HK-2 (cell line): ENCODE results near the gene DIABLO.
"Not testable (repeated sequence)": the region's sequence is repeated elsewhere in the genome, so short reads cannot be mapped to it uniquely, and the experiment has no call there.

ENCODE experiments used
- DNase-seq: peaks from one replicate; pipeline ENCODE4 v3.0.0-alpha.2; 2018; ENCODE audit not compliant: unreplicated experiment

Gene DIABLO

DNA sequence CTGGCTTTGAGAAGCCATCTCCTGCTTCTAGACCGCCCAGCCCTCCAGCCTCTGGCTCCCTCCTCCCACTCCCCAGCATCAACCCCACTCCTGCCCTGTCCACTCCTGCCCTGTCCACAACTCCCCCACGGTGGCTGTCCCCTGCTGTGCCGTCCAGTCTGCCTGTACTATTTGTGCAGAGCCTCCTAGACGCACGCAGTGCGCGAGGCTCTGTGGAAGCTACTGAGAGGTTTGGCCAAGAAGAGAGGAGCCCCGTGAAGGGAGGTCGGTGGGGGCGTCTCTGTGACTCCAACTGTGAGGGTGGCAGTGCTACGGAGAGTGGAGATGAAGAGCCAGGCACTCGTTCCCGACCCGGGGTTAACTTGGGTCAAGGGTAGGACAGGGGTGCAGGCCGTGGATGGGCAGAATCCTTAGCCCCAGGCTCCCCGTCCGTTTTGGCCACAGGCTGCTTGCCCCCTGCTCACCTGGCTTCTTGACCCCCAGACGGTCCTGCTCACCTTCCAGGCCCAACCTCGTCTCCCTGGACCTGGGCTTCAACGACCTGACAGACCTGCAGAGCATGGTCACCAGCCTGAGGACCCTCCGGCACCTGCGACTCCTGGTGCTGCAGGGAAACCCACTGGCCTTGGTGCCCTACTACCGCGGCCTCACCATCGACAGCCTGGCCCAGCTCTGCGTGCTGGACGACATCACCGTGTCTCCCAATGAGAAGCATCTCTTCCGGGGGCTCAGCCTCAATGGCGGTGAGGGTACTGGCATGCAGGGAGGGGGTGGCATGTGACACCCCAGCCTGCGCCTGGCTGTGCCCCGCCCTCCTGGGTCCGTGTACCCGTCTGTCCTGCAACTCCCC, 36.0 kb downstream of the DIABLO start:
- no peak for DNase-seq

DNA sequence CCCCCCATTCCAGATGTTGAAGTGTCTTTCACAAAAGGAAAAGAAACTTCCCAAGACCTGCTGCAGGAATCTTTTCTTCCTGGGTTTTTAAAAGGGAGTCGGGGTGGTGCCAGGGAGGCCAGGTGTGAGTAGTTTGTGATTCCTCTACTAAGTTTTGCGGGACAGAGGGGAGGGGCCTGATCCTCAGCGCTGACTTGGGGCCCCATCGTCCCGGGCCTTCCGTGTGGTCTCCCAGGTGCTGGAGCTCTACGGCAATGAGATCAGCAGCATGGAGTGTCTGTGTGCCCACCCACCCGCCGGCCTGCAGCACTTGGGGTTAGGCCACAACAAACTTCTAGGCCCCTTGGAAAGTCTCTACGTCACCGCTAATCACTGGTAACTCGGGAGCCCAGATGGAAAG, 38.4 kb downstream of the DIABLO start:
- no peak for DNase-seq

DNA sequence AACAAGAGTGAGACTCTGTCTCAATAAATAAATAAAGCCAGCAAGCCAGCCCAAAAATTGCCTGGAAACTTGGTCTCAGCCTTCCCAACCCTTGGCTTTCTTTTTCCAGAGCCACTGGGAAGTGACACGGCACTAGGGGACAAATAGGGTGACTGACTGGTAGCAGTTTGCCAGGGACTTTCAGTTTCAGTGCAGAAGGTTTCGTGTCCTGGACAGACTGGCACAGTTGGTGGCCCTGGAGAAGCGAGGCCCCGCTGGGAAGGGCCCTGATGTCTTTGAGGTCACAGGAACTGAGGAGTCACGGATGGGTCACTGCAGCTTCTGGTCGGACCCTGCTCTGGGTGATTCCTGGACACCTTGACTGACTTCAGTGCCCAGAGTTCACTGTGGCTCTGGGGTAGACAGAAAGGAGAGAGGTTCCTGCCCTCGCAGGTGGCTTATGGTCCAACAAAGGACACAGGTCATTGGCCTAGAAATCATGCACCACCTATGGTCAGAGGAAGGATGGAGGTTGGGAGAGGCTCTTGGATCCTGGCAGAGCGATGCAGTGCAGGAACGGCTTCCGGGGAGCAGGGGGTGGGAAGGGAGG, 40.3 kb downstream of the DIABLO start:
- DNase-seq, result no peak

DNA sequence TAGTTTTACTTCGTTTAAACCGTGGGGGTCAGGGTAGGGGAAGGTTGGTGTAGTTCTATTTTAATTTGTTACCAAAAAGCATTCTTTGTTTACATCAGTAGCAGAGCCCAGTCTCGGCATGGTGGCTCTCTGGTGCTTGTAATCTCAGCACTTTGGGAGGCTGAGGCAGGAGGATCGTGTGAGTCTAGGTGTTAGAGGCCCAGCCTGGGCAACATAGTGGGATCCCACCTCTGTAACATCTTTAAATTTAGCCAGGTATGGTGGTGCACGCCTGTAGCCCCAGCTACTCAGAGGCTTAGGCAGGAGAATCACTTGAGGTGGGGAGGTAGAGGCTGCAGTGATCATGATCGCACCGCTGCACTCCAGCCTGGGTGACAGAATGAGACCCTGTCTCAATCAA, 40.8 kb downstream of the DIABLO start:
- DNase-seq, result no peak

DNA sequence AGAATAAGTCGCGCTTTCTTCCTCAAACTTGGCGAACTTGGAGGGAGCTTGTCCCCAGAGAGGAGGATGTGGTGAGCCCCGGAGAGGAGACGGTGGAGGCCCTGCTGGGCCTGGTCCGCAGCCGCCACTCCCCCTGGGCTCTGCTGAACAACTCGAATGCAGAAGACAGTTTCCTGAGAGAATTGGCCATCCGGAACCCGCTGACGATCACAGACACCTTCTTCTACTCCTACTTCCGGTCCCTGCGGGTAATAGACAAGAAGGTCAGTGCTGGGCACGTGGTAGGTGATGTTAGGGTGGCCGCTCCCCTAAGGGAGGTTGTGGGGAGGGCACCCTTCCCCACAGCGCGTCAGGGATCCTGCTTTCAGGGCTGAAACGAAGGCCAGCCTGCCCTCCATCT, 41.3 kb downstream of the DIABLO start:
- DNase-seq, result no peak

DNA sequence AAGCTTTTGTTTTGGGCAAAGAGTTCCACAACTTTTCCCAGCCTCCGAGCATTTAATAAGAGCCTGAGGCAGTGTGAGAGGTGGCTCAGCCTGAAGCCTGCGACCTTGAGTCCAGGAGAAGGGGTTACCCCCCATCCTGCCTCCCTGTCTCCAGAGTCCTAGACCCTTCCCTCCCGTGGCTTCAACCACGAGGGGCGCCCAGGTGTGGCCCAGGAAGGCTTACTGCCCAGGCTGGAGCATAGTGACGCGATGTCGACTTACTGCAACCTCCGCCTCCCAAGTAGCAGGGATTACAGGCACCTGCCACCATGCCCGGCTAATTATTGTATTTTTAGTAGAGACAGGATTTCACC, 42.3 kb downstream of the DIABLO start:
- DNase-seq, result no peak

DNA sequence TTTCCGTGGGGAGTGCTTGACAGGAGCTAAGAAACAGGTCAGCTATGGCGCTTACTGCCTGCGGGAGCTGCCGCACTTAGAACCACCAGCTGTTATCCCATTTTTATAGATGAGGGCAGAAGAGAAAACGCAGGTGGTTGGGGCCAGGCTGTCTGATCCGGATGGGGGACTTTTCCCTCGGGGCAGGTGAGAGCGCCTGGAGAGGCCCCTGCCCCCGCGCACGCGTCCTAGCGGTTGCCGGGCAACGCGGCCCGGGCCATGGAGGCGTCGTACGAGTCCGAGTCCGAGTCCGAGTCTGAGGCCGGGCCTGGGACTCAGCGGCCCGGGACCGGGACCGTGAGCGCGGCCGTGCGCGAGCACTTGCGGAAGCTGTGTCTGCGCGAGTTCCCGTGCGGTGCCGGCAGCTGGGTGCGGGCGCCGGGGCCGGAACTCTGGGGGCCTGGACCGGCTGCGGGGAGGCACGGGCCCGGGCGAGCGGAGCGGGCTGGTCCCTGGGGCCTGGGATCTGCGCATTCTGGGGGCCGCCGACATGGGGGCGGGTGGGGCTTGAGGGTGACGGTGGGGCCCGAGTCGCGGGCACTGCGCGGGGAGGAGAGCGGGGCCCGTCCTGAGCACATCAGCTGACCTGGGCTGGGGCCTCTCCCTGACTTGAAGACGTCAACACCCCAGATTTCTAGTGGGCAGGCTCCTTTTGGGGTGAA, 42.8 kb downstream of the DIABLO start, which contains the start of gene LRRC43:
TSS of gene LRRC43 (plus strand) at position 237 of the 701 bp plus-strand sequence. CDS start at position 259, 22 bp downstream.
- DNase-seq, result no peak

DNA sequence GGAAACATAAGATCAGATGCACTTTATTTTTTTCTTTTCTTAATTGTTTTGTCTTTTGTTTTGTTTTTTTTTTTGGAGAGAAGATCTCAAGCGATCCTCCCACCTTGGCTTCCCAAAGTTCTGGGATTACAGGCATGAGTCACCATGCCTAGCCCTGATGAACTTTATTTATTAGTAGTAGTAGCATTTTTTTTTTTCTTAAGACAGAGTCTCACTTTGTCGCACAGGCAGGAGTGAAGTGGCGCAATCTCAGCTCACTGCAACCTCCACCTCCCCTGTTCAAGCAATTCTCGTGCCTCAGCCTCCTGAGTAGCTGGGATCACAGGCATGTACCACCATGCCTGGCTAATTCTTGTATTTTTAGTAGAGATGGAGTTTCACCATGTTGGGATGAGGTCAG, 49.4 kb downstream of the DIABLO start:
- DNase-seq, result not testable (repeated sequence)

DNA sequence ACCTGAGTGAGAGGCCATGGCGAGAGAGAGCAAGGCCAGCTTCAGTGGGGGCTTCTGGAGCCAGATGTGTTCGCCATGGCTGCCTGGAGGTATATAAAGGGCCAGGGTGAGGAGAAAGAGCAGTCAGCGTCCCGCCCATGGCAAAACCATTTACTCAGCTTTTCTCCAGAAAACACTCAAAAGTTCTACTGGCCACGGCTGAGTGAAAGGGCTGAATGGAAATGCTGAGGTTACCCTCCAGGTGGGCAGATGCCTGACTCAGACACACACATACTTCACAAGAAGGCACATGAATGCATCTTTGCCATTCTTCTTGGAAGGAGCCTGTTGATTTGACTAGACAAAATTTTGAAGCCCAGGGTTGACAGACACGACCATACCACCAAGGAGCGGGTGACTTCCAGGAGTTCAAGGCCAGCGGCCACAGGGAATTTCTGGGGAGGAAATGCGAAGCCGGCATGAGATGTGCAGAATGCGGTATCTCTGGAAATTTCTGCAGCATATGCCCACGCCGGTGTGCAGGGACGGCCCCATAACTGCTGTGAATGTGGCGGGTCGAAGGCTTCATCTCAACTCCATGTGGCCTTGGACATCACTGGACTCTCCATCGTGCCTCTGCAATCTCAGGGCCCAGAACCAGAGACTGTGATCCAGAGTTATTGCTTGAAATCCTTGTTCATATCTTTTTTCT, 51.6 kb downstream of the DIABLO start, which contains the start of gene IL31:
TSS of gene IL31 (minus strand) at position 67 of the 691 bp plus-strand sequence. CDS start at position 18, 49 bp downstream.
- DNase-seq, result no peak

DNA sequence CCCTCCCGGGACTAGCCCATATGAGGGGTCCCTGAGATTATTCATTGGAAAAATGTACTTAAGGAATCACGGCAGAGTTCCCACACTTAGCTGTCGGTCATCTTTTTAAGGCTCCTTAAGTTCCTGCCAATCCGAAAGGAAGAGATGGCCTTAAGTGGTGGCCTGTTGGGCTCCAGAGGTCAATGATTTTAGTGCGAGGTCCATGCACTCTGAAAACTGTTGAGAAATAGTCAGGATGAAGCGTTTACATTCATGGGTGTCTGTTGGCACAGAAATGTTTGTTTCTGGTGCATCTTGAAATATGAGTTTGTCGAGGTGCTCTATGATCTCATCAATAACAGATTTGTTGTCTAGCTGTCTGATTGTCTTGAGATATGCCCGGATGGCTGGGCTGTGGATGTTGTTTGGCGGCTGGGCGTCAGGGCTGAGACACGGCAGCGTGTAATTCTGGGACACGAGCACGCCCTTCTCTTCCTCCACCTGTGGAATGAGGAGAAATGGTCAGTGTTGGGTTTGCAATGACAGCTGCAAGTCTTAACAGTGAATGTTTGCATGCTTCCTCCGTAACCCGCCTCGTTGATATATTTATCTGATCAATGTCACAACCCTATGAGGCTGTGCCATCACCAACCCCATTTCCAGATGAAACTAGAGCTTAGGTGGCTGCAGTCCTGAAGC, 53.5 kb downstream of the DIABLO start:
- DNase-seq, result no peak

DNA sequence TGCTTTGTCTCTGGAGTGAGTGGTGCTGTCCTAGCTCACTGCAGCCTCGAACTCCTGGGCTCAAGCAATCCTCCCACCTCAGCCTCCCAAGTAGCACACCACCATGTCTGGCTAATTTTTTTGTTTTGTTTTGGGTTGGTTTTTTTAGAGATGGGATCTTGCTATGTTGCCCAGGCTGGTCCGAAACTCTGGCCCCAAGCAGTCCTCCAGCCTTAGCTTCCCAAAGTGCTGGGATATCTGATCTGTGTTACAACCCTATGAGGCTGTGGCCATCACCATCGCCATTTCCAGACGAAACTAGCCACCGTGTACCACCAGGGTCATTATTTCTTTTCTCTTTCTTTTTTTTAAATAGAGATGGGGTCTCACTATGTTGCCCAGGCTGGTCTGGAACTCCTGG, 54.5 kb downstream of the DIABLO start:
- DNase-seq, result no peak

DNA sequence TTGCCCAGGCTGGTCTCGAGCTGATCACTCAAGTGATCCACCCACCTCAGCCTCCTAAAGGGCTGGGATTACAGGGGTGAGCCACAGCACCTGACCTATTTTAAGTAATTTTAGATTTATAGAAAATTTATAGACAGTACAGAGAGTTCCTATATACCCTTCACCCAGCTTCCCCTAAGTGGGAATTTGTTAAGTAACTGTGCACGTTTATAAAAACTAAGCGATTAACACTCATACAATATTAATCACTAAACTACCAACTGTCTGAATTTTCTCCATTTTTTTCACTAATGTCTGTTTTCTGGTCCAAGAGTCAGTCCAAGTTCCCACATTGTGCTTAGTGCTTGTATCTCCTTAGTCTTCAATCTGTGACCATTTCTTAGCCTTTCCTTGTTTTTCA, 57.4 kb downstream of the DIABLO start:
- DNase-seq, result no peak

DNA sequence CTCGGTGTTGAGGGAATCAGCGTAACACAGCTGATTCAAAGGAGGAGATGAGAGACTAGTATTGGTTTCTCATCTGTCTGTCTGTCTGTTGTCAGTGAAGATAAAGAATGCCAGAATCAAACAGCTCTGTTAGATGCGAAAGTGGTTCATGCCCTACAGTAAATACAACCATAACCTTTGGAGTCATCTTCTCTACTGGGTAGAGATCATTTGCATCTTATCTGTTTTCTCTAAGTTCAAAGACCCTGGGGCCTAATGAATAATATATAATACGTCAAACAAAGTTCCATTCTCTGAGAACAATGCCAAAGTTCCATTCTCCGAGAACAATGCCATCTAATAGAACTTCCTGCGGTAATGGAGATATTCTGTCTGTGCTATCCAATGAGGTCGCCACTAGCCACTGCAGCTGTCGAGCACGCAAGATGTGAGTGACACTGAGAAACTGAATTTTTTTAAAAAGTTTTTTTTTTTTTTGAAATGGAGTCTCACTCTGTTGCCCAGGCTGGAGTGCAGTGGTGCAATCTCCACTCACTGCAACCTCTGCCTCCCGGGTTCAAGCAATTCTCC, 58.4 kb downstream of the DIABLO start:
- no peak for DNase-seq

DNA sequence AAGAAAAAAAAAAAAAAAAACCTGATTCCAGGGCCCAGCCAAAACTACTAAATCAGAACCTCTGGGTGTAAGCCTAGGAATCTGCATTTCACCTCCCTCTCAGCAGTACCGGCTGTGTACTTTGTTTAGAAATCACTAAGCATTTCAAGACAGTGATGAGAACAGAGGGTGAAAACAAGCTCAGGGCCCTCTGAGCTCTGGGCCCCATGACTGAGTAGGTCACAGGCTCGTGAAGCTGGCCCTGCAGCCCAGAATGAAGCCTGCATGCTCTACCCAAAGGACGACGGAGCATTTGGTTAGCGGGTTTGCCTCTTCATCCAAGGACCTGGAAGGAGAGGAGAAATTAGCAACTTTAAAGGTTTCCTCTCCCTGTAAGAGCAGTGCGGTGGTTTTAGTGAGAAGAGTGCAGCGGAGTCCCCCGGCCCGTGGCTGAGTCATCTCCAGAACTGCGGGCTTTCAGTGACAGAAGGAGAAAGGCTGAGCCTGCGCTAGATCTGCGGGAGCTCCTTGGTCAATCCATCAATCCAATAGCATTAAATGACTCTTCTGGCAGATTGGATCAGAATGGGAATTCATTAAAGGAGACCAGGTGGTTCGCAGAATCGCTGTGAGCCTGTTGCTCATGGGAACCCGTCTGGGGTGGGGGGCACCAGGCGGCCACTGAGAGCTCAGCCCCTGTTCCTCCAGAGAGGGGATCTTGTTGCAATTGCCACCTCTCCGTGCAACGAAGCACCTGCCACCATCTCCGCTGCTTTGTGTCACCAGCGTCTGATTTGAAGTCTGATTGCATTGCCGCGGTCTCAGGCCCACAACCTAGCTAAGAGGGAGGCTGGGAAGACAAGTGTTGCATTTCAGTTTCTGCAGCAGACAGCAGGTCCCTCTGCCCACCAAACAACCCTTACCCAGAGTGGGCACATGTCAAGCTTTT, 59.2 kb downstream of the DIABLO start:
- DNase-seq, result no peak

DNA sequence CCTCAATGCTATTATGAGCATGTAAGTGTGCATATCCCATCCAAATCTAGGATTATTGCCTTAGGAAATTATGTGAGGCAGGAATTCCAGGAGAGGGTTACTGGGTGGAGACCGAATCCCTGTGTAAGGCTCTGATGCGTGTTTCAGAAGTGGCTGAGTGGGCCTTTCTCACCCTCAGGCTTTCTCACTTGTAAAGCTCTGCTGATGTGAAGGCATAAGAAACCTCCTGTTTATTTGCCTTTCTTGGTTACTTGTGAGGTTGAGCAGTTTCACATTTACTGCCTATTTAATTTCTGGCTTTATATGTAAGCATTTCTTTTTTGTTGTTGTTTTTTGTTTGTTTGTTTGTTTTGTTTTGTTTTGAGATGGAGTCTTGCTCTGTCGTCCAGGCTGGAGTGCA, 62.9 kb downstream of the DIABLO start:
- DNase-seq, result no peak

DNA sequence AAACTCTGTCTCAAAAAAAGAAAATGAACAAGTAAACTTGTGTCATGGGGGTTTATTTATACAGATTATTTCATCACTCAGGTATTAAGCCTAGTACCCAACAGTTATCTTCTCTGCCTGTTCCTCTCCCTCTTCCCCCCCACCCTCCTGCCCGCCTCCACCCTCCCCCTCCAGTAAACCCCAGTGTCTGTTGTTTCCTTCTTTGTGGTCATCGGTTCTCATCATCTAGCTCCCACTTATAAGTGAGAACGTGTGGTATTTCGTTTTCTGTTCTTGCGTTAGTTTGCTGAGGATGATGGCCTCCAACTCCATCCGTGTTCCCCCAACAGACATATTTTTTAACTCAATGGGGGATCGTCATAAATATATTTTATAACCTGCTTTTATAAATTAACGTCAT, 64.2 kb downstream of the DIABLO start:
- no peak for DNase-seq

DNA sequence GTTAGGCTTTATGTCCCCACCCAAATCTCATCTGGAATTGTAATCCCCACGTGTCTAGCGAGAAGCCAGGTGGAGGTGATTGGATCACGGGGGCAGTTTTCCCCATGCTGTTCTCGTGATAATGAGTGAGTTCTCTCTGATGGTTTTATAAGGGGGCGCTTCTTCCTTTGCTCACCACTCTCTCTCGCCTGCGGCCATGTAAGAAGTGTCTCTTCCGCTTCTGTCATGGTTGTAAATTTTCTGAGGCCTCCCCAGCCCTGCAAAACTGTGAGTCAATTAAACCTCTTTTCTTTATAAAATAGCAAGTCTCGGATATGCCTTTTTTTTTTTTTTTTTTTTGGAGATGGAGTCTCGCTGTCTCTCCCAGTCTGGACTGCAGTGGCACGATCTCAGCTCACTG, 65.1 kb downstream of the DIABLO start:
- no peak for DNase-seq

DNA sequence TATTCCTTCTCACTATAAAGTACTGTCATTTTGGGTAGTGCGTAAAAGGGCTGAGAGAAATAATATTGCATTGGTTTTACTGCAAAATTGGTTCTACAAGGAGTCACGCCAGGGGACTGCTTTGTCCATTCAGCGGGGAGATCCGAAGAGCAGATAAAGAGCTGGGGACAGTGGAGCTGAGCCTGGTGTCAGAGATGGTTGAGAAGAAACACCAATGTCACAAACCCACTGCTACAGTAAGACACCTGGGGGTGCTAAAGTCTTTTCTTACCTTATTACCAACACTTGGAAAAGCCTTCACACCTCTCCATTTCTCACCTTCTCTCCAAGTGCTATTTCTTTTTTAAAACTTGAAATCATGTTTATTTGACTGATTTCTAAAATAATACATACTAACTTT, 66.0 kb downstream of the DIABLO start:
- no peak for DNase-seq

DNA sequence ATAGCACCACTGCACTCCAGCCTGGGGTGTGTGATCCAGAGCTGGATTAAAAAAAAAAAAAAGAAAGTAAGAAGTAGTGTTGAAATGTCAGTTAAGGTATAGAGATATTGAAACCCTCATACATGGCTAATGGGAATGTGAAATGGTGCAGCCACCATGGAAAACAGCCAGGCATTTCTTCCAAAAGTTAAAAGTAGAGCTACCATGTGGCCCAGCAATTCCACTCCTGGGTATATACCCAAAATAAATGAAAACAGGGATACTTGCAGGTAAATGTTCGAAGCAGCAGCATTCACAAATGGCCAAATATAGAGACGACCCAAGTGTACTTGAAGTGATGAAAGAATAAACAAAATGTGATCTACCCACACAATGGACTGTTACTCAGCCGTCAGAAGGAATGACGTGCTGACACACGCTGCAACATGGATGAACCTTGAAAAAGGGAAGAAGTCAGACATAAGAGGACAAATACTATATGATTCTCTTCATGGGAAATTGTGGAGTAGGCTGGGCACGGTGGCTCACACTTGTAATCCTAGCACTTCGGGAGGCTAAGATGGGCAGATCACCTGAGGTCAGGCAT, 67.1 kb downstream of the DIABLO start:
- DNase-seq, result no peak
